Neutrophil (primary cell): ENCODE results near the gene CPM.

Experiments used
- H3K27ac ChIP-seq: fragments of 200-600 bp; sonication (generic); 2 replicates; pipeline ENCODE4 v1.5.1; 2016; ENCODE audit warnings: mild to moderate bottlenecking, moderate library complexity
- H3K27me3 ChIP-seq: fragments of 200-600 bp; sonication (generic); 2 replicates; pipeline ENCODE4 v1.6.0; 2016; ENCODE audit warnings: mild to moderate bottlenecking
- H3K36me3 ChIP-seq: fragments of 200-600 bp; sonication (generic); 2 replicates; pipeline ENCODE4 v1.5.1; 2017
- H3K4me1 ChIP-seq, 2 experiments: fragments of 200-600 bp in 1 of 2; sonication (generic) in 1 of 2; 1 replicate in 1 of 2; 2 replicates in 1 of 2; pipeline versions ENCODE4 v1.5.1 to v1.6.1; 2013 to 2016; ENCODE audit warnings: low read depth in 1 of 2, low read length in 1 of 2, mild to moderate bottlenecking in 1 of 2, moderate library complexity in 1 of 2; ENCODE audit not compliant: control insufficient read depth in 1 of 2, insufficient read depth in 1 of 2
- H3K4me3 ChIP-seq, 2 experiments: fragments of 200-600 bp in 1 of 2; sonication (generic) in 1 of 2; 1 replicate in 1 of 2; 2 replicates in 1 of 2; pipeline ENCODE4 v1.5.1; 2013 to 2016; ENCODE audit warnings: low read depth in 1 of 2, low read length in 1 of 2, mild to moderate bottlenecking in 1 of 2, moderate library complexity in 1 of 2
- H3K9me3 ChIP-seq: fragments of 200-600 bp; sonication (generic); 2 replicates; pipeline ENCODE4 v1.5.1; 2016
- TF ChIP-seq, protein P1 (sequence below): fragments of 200-600 bp; sonication (generic); IDR thresholded peaks from 2 replicates; pipeline ENCODE4 v1.5.1; 2016; ENCODE audit warnings: antibody characterized with exemption

The CPM gene

DNA sequence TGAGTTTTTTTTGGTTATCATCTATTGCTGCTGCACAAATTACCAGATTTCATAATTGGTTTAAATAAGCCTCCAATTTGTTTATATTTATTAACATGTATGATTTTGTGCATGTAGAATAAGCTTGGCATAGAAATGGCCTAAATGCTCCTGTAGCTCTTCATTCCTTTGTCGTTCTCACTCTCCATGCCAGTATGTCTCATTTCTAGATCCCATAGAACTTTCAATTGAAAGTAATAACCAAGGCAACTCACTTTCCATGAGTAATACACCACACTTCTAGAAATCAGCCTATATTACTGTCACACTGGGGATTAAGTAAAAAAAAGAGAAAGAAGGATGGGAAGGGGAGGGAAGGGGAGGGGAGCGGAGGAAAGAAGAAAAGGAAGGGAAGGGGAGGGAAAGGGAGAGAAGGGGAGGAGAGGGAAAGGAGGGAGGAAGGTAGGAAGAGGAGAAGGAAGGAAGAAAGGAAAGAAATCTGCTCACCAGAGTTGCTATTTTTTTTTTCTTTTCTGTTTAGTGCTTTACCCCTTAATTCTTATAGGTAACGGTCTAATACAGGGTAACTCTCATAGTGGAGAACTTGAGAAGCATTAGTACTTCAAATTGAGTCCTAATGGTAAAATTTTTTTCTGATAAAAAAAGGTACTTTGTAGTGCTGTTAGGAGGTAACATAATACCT is 79.4 kb downstream of the CPM start:
- Histone ChIP-seq H3K4me3 (no peak overlapping the region), H3K27me3 (no peaks in the 10 kb centered on the region), H3K27ac (no peak overlapping the region), H3K4me1 (no peaks in the 10 kb centered on the region), H3K9me3 (no peaks in the 10 kb centered on the region), H3K36me3 (peaks cover 10% of the 10 kb centered on the region)
- TF ChIP-seq, protein P1, sequence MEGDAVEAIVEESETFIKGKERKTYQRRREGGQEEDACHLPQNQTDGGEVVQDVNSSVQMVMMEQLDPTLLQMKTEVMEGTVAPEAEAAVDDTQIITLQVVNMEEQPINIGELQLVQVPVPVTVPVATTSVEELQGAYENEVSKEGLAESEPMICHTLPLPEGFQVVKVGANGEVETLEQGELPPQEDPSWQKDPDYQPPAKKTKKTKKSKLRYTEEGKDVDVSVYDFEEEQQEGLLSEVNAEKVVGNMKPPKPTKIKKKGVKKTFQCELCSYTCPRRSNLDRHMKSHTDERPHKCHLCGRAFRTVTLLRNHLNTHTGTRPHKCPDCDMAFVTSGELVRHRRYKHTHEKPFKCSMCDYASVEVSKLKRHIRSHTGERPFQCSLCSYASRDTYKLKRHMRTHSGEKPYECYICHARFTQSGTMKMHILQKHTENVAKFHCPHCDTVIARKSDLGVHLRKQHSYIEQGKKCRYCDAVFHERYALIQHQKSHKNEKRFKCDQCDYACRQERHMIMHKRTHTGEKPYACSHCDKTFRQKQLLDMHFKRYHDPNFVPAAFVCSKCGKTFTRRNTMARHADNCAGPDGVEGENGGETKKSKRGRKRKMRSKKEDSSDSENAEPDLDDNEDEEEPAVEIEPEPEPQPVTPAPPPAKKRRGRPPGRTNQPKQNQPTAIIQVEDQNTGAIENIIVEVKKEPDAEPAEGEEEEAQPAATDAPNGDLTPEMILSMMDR, result no peak

DNA sequence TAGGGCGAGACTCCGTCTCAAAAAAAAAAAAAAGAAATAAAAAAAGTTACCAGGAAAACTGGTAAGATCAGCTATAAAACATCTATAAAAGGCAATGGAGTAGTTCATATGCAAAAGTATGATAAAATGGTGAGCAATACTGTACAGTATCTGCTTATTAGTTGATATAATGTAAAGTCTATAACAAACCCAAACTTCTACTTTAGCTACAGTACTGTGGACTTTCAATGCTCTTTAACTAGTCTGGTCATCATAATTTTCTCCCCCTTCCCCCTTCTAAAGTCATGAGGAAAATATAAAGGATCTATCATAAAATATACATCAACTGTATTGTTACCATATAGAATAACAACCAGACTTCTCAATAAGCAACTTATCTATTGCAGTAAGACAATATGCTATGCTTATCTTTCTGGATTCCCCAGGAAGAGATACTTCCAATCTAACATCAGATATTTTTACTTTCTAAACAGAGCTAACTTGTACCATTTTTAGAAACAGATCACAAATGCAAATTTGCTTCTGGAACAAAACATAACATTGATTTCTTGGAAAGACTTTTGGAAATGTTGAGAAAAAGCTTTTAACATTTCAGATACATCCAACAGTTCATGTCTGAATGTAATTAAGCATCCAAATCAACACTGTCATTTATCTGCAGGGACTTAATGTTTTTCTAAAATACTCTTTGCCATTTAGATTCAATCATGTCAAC is 81.2 kb downstream of the CPM start:
- H3K9me3 ChIP-seq, result no peaks in the 10 kb centered on the region
- H3K36me3 ChIP-seq, result peaks cover 9% of the 10 kb centered on the region
- H3K4me1 ChIP-seq, result no peaks in the 10 kb centered on the region
- TF ChIP-seq, protein P1, result no peak
- H3K27me3 ChIP-seq, result no peaks in the 10 kb centered on the region
- H3K27ac ChIP-seq, result no peak overlapping the region
- H3K4me3 ChIP-seq, result no peak overlapping the region

DNA sequence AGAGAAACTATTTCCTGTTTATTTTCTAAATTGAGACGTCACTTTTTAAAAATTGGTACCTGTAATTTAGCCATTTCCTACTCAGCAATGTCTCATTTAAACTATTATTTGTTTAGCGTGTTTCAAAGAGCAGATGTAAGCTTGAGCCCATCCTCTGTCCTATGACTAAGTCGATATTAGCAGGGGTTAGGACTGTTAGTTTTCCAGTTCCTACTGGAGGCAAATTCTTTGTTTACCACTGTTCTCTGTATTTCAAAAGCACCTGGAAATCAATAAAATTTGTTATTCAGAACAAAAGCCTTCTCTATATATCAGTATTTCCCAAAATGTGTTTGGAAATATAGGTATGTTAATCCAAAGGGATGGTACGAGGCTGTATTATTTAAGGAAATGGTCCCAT is 82.6 kb downstream of the CPM start:
- Histone ChIP-seq H3K4me3 (no peak overlapping the region), H3K9me3 (no peaks in the 10 kb centered on the region), H3K27me3 (no peaks in the 10 kb centered on the region), H3K36me3 (peaks cover 8% of the 10 kb centered on the region), H3K4me1 (no peaks in the 10 kb centered on the region), H3K27ac (no peak overlapping the region)
- TF ChIP-seq, protein P1, result no peak

DNA sequence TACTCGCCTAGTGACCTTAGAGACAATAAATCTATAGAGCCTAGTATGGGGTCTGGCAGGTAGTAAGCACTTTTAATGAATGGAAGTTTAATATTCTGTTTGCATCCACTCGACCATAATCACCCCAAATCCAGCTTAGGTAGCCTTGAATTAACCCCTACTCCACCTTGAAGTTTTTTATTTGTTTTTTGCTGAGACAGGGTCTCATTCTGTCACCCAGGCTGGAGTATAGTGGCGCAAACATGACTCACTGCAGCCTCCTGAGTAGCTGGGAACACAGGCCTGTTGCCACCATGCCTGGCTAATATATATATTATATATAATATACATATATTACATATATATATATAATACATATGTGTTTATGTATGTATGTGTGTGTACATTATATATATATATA is 86.2 kb downstream of the CPM start:
- Histone ChIP-seq H3K4me1 (no peaks in the 10 kb centered on the region), H3K36me3 (peaks cover 41% of the 10 kb centered on the region), H3K27me3 (no peaks in the 10 kb centered on the region), H3K27ac (no peak overlapping the region), H3K9me3 (no peaks in the 10 kb centered on the region), H3K4me3 (no peak overlapping the region)
- TF ChIP-seq, protein P1, result no peak

DNA sequence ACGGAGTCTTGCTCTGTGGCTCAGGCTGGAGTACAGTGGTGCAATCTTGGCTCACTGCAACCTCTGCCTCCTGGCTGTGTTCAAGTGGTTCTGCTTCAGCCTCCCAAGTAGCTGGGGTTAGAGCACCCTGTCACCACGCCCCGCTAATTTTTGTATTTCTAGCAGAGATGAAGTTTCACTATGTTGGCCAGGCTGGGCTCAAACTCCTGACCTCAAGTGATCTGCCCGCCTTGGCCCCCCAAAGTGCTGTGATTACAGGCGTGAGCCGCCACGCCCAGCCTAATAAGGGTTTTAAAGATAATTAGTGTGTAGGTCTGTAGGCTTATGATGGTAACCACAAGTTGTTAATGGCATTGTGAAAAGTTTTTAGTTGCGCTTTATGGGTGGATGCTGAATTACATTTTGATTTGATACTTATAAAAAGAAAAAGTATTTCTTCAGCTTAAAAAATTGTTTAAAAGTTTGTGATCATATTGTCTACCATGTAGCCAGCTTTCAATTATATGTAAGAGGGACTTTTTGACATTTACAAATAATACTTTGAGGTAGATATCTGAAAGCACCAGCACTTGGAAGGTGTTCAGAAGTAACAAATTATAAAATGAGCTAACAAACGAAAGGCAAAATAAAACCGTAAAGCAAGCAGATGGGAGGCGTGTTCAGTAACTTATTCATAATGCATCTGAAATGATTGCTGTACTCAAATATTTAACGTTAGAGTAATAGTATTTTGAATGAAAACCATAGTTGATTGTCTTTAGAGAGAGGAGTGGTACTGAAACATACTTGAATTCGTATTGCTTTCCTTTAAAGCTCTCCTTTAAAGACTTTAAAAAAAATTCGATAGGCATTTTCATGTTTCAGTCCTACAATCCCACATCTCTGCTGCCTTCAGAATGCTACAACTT is 87.9 kb downstream of the CPM start:
- TF ChIP-seq, protein P1, result no peak
- no peaks in the 10 kb centered on the region for H3K27me3 ChIP-seq
- no peaks in the 10 kb centered on the region for H3K9me3 ChIP-seq
- no peaks in the 10 kb centered on the region for H3K4me1 ChIP-seq
- H3K36me3 ChIP-seq, result peaks cover 58% of the 10 kb centered on the region
- H3K4me3 ChIP-seq, result no peak overlapping the region
- peak overlapping the region; percentile 23 for H3K27ac ChIP-seq
